GM18526 (cell line): ENCODE measurements around the gene DNAI1.

Experiments used
- POLR2A ChIP-seq: IDR thresholded peaks from 3 replicates; pipeline ENCODE4 v1.6.1; 2011; ENCODE audit not compliant: insufficient read length; ENCODE audit errors: extremely low read depth

The DNAI1 gene

GRCh38 chr9:34501372-34501771 lies 42.8 kb downstream of the DNAI1 start:
- no peak for TF ChIP-seq POLR2A

- no peak for TF ChIP-seq POLR2A
Observed at GRCh38 chr9:34501889-34502425, 43.4 kb downstream of the DNAI1 start.

GRCh38 chr9:34502471-34502870 lies 43.9 kb downstream of the DNAI1 start:
- TF ChIP-seq POLR2A, result no peak

GRCh38 chr9:34502891-34503290 lies 44.3 kb downstream of the DNAI1 start:
- no peak for TF ChIP-seq POLR2A

GRCh38 chr9:34503406-34503805 lies 44.8 kb downstream of the DNAI1 start:
- TF ChIP-seq POLR2A, result no peak

GRCh38 chr9:34505370-34506120 lies 46.9 kb downstream of the DNAI1 start:
- TF ChIP-seq POLR2A, result no peak

GRCh38 chr9:34506623-34507022 lies 48.0 kb downstream of the DNAI1 start:
- no peak for TF ChIP-seq POLR2A

- no peak for TF ChIP-seq POLR2A
Observed at GRCh38 chr9:34507556-34507955, 49.0 kb downstream of the DNAI1 start.

- TF ChIP-seq POLR2A, result no peak
Observed at GRCh38 chr9:34507966-34508365, 49.4 kb downstream of the DNAI1 start.

- TF ChIP-seq POLR2A, result no peak
Observed at GRCh38 chr9:34508463-34508862, 49.9 kb downstream of the DNAI1 start.

GRCh38 chr9:34508951-34509350 lies 50.3 kb downstream of the DNAI1 start:
- TF ChIP-seq POLR2A, result no peak

GRCh38 chr9:34510497-34511468 lies 52.2 kb downstream of the DNAI1 start:
- no peak for TF ChIP-seq POLR2A

GRCh38 chr9:34512131-34513078 lies 53.8 kb downstream of the DNAI1 start:
- no peak for TF ChIP-seq POLR2A

- no peak for TF ChIP-seq POLR2A
Observed at GRCh38 chr9:34513567-34514214, 55.1 kb downstream of the DNAI1 start.
